Measurements from ENCODE around the gene TMEM150A.
"Not testable (repeated sequence)": the region's sequence is repeated elsewhere in the genome, so short reads cannot be mapped to it uniquely, and the experiment has no call there.

The TMEM150A gene

GRCh38 chr2:85602476-85603234 is at the start of gene TMEM150A:
TSS of gene TMEM150A (minus strand) at chr2:85602698. CDS start at chr2:85601948, 750 bp downstream.
- peak; percentile 73 to 85 for DNase-seq (ENCODE audit: low read depth in 1 of 2, low spot score in 1 of 2)

GRCh38 chr2:85652056-85652455 is 49.6 kb upstream of the TMEM150A start:
- no peak for DNase-seq (ENCODE audit: low read depth in 1 of 2, low spot score in 1 of 2)

GRCh38 chr2:85651097-85651496 is 48.6 kb upstream of the TMEM150A start:
- DNase-seq (ENCODE audit: low read depth in 1 of 2, low spot score in 1 of 2): no peak

GRCh38 chr2:85650456-85650855 is 48.0 kb upstream of the TMEM150A start:
- DNase-seq (ENCODE audit: low read depth in 1 of 2, low spot score in 1 of 2): no peak

- no peak for DNase-seq (ENCODE audit: low read depth in 1 of 2, low spot score in 1 of 2)
Measured at GRCh38 chr2:85649201-85650190, 47.0 kb upstream of the TMEM150A start.

- DNase-seq (ENCODE audit: low read depth in 1 of 2, low spot score in 1 of 2): no peak
Measured at GRCh38 chr2:85648619-85649018, 46.1 kb upstream of the TMEM150A start.

GRCh38 chr2:85647823-85648526 is 45.5 kb upstream of the TMEM150A start:
- DNase-seq (ENCODE audit: low read depth in 1 of 2, low spot score in 1 of 2): no peak

- DNase-seq (ENCODE audit: low read depth in 1 of 2, low spot score in 1 of 2): no peak
Measured at GRCh38 chr2:85646166-85646565, 43.7 kb upstream of the TMEM150A start.

GRCh38 chr2:85644909-85645308 is 42.4 kb upstream of the TMEM150A start:
- no peak for DNase-seq (ENCODE audit: low read depth in 1 of 2, low spot score in 1 of 2)

- no peak for DNase-seq (ENCODE audit: low read depth in 1 of 2, low spot score in 1 of 2)
Measured at GRCh38 chr2:85642725-85643124, 40.2 kb upstream of the TMEM150A start.

- no peak for DNase-seq (ENCODE audit: low read depth in 1 of 2, low spot score in 1 of 2)
Measured at GRCh38 chr2:85635636-85636035, 33.1 kb upstream of the TMEM150A start.

- DNase-seq (ENCODE audit: low read depth in 1 of 2, low spot score in 1 of 2): no peak
Measured at GRCh38 chr2:85635011-85635410, 32.5 kb upstream of the TMEM150A start.

- no peak for DNase-seq (ENCODE audit: low read depth in 1 of 2, low spot score in 1 of 2)
Measured at GRCh38 chr2:85631316-85631715, 28.8 kb upstream of the TMEM150A start.

- no peak for DNase-seq (ENCODE audit: low read depth in 1 of 2, low spot score in 1 of 2)
Measured at GRCh38 chr2:85628658-85629057, 26.2 kb upstream of the TMEM150A start.

- no peak for DNase-seq (ENCODE audit: low read depth in 1 of 2, low spot score in 1 of 2)
Measured at GRCh38 chr2:85623991-85624390, 21.5 kb upstream of the TMEM150A start.

GRCh38 chr2:85621338-85621737 is 18.8 kb upstream of the TMEM150A start:
- DNase-seq (ENCODE audit: low read depth in 1 of 2, low spot score in 1 of 2): no peak

GRCh38 chr2:85619617-85620016 is 17.1 kb upstream of the TMEM150A start:
- no peak for DNase-seq (ENCODE audit: low read depth in 1 of 2, low spot score in 1 of 2)

GRCh38 chr2:85617723-85618122 is 15.2 kb upstream of the TMEM150A start:
- DNase-seq (ENCODE audit: low read depth in 1 of 2, low spot score in 1 of 2): not testable (repeated sequence)

- no peak for DNase-seq (ENCODE audit: low read depth in 1 of 2, low spot score in 1 of 2)
Measured at GRCh38 chr2:85615413-85615728, 12.9 kb upstream of the TMEM150A start.

- not testable (repeated sequence) for DNase-seq (ENCODE audit: low read depth in 1 of 2, low spot score in 1 of 2)
Measured at GRCh38 chr2:85614757-85615156, 12.3 kb upstream of the TMEM150A start.

GRCh38 chr2:85613717-85614515 is 11.4 kb upstream of the TMEM150A start:
- no peak for DNase-seq (ENCODE audit: low read depth in 1 of 2, low spot score in 1 of 2)

Measured in stimulated activated CD4-positive, alpha-beta T cell treated with anti-CD3 and anti-CD28 coated beads, Interleukin-15, amount 100 ng/mL, for 1 hour (primary cell).